GM06990 (cell line): ENCODE results near the gene PACRG.
"Not testable (repeated sequence)": the region's sequence is repeated elsewhere in the genome, so short reads cannot be mapped to it uniquely, and the experiment has no call there.

Experiments used
- DNase-seq: peaks from one replicate; pipeline ENCODE4 v3.0.0-alpha.2; 2011; ENCODE audit not compliant: insufficient read length; ENCODE audit errors: extremely low read depth
- H3K27me3 ChIP-seq: replicated peaks from 2 replicates; pipeline ENCODE4 v1.6.0; 2011; ENCODE audit warnings: low read length; ENCODE audit not compliant: control insufficient read depth, insufficient read depth
- H3K36me3 ChIP-seq: 2 replicates; pipeline ENCODE4 v1.5.1; 2011; ENCODE audit warnings: low read length; ENCODE audit not compliant: control insufficient read depth, insufficient read depth
- H3K4me3 ChIP-seq: replicated peaks from 2 replicates; pipeline ENCODE4 v1.5.1; 2011; ENCODE audit warnings: low read depth, mild to moderate bottlenecking, control low read depth, low read length
- TF ChIP-seq, protein P1 (sequence below): IDR thresholded peaks from 2 replicates; pipeline ENCODE4 v1.5.1; 2011; ENCODE audit warnings: low read length, control low read depth, mild to moderate bottlenecking, inconsistent platforms; ENCODE audit not compliant: insufficient read depth, poor library complexity, severe bottlenecking

PACRG gene

DNA sequence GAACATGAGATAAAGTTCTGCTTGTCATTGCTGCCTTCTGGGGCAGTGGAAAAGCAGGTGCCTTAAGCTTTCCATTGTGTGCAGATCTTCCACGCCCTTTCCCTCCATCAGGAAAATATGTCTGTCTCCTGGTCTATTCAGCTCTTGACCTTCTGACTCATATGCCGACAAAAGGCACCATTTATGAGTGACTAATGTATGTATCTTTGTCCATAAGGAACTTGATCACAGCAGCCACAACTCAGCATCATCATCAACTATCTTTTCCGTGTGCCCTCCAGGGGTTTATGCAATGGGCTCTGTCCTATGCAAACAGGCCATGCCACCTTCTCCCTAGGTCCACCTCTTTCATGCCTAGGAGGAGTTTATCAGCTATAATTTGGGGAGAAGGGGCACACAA lies 584.1 kb downstream of the PACRG start:
- Histone ChIP-seq H3K27me3 (no peaks in the 10 kb centered on the region), H3K36me3 (no peaks in the 10 kb centered on the region), H3K4me3 (no peak overlapping the region)
- TF ChIP-seq, protein P1, sequence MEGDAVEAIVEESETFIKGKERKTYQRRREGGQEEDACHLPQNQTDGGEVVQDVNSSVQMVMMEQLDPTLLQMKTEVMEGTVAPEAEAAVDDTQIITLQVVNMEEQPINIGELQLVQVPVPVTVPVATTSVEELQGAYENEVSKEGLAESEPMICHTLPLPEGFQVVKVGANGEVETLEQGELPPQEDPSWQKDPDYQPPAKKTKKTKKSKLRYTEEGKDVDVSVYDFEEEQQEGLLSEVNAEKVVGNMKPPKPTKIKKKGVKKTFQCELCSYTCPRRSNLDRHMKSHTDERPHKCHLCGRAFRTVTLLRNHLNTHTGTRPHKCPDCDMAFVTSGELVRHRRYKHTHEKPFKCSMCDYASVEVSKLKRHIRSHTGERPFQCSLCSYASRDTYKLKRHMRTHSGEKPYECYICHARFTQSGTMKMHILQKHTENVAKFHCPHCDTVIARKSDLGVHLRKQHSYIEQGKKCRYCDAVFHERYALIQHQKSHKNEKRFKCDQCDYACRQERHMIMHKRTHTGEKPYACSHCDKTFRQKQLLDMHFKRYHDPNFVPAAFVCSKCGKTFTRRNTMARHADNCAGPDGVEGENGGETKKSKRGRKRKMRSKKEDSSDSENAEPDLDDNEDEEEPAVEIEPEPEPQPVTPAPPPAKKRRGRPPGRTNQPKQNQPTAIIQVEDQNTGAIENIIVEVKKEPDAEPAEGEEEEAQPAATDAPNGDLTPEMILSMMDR, result no peak
- DNase-seq, result no peak

DNA sequence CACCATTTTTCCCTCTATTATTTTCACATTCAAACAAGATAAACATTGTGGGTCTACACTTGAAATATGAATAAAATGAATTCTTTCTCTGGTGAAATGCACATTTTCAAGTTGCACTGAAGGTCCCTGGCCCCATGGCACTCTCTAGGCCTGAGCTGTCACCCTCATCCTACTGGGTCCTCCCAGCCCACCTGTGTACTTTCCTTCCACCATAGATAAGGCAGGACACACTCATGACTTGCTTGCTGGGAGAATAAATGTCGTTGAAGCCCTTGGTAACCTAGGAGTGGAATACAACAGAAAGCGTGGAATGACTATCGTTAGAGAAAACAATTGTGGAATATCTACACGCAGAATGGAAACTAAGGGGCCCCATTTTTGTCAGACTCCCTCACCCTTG lies 585.8 kb downstream of the PACRG start:
- H3K27me3 ChIP-seq, result no peaks in the 10 kb centered on the region
- no peak overlapping the region for H3K4me3 ChIP-seq
- no peak for DNase-seq
- H3K36me3 ChIP-seq, result no peaks in the 10 kb centered on the region
- TF ChIP-seq, protein P1, result no peak

DNA sequence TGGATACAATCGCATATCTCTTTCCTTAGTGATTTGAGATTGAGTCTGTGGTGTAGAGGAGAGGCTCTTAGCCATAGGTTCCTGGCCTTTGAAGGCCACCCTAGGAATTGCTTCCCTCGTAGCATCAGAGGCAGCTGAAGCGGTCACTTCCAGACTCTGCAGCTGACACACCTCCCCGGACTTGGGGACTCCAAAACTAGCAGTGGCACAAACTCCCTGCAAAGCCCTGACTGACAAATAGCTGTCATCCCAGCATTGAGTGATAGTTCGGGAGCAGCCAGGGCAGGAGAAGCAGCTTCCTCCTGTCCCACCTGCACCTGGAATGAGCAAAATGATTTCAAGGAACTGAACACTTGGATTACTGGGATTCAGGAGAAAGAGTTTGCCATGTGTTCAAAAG lies 586.2 kb downstream of the PACRG start:
- TF ChIP-seq, protein P1, result no peak
- Histone ChIP-seq H3K4me3 (no peak overlapping the region), H3K27me3 (no peaks in the 10 kb centered on the region), H3K36me3 (no peaks in the 10 kb centered on the region)
- DNase-seq, result no peak

DNA sequence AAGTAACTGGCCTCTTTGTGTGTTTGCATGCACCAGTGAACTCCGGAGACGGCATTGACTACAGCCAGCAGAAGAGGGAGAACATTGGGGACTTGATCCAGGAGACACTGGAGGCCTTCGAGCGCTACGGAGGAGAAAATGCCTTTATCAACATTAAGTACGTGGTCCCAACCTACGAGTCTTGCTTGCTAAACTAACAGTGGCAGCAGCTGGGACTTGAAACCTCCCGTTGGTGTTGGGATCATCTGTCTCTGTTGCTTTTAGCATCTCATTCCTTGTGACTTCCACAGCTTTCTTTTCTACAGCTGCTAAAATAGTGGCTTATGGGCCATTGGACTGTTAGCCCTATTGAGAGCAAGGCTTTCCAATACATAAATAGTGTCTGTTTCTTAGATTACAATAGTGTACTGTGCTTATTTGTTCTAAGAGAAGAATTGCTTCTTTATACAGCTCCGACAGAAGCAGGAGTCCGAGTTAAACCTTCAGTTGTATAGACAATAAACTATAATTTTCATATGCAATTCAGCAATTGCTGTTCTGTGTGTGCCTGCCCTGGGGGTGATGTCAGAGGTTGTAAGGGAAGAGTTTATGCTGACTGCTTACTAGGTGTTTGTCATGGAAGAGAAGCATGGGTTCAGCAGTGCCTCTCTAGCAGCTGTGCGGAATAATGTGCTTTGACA lies 587.2 kb downstream of the PACRG start:
- H3K4me3 ChIP-seq, result no peak overlapping the region
- DNase-seq, result no peak
- TF ChIP-seq, protein P1, result no peak
- no peaks in the 10 kb centered on the region for H3K36me3 ChIP-seq
- H3K27me3 ChIP-seq, result no peaks in the 10 kb centered on the region

- not testable (repeated sequence) for DNase-seq, H3K36me3 ChIP-seq, H3K27me3 ChIP-seq, H3K4me3 ChIP-seq
These were observed 589.2 kb downstream of the PACRG start for GRCh38 chr6:163316866-163317495.

- Histone ChIP-seq H3K36me3 (no peaks in the 10 kb centered on the region), H3K27me3 (no peaks in the 10 kb centered on the region), H3K4me3 (no peak overlapping the region)
- TF ChIP-seq, protein P1, result no peak
- no peak for DNase-seq
These were observed 590.5 kb downstream of the PACRG start for GRCh38 chr6:163318071-163318786.
